Measurements from ENCODE around the gene GABRG1. TPM values are rescaled to one million over a fixed set of nuclear protein-coding genes. Genes with fewer than 3 reads are reported as not detected.

The GABRG1 gene
- under 1 TPM; 0.07 to 0.30 (median 0.15) TPM for polyA plus RNA-seq (ENCODE audit: insufficient read length in 4 of 4)

DNA sequence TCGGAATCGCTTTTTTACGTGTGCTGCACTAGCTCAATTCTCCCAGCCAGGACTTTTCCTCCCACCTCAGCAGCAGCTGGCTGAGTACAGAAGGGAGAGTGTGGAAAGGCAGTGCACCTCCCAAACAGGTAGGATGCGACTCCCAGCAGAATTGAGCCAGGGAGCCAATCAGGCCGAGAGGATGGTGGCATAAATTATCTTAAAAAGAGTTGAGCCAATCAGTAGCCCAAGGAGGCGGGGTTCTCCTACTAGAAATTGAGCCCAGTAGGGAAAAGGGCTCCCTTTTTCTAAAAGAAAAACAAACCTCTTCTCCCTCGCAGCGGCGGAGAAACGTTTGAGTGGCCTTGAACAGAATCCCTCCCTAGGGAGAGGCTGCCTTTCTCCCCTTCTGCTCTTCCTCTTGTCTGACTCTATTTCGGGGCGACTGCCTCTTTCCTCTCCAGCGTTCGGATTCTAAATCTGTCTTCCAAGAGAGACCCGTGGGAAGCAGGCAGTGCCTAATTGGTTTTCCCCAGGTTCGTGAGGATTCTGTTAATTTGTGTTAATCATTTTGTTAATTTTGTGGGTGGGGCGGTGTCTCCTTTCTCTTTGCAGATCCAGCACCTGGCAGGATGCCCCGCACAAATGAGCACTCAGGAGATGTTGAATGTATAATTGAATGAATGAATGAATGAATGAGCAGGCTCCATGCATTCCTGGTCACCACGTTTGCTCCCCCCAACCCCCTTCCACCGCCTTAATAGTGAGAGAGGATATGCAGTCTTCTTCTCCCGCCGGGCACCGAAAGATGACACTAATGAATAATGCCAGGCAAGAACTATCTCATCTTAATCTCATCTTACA lies at the start of gene GABRG1:
Gene GABRG1, minus strand, starts transcription at position 142 of the 843 bp plus-strand sequence. Its CDS starts 141 bp downstream, at position 1.
- no peak for DNase-seq (ENCODE audit: low read depth in 4 of 4, low spot score in 2 of 4)

GRCh38 chr4:46146993-46147392 lies 23.1 kb upstream of the GABRG1 start:
- no peak for DNase-seq (ENCODE audit: low read depth in 4 of 4, low spot score in 2 of 4)

DNA sequence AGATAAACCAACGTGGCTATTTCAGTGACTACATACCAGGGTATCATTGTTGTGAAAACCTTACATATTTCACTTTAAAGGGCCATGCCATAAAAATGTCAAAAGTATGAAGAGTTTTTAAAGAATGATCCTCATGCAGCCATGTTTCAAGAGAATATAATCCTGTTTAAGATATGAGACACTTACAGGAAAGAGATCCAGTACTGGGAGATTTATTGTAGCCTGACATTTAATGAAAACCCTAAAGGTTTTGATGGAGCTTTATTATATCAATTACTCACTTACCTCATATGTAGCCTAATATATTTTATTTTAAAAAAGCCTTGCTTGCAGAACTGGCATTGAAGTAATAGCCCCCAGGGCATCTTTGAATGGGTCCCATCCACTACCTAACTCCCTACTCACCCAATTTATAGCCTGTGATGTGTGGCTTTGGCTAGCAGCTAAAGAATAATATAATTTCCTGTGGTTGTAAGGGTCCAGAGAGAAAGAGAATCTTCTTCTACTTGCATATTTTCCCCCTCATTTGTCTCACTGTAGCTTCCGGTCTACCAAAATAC lies 7.7 kb upstream of the GABRG1 start:
- no peak for DNase-seq (ENCODE audit: low read depth in 4 of 4, low spot score in 2 of 4)

DNA sequence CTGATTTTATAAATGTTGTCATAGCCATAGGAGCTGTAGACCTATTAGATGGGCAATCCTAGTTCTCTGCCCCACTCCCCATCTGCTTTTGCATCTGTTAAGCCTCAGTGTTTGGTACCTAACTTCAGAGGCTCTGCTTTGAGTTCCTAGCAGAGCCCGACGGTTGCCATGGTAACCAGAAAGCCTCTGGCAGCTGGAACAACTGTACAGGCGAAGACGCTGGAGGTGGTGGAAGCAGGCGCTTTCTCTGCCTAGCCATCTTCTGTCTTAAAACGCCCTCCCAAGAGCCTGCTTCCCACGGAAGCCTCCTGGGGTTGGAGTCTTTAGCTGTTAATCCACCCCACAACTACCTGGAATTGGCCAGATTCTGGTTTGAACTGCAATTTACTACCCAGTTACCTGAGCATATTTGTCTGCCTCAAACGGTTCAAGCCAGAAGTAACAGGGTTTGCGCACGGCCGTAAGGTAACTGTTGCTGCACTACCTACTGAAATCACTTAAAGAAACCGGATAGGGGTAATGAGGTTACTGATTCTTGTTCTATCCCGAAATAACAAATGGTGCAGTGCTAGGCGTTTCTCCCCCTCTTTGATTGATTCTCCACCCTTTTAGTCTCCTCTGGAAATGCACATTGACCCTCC lies 1.0 kb upstream of the GABRG1 start:
- DNase-seq (ENCODE audit: low read depth in 4 of 4, low spot score in 2 of 4), result peak; percentile 6 to 21 (median 12)

GRCh38 chr4:46081674-46082073 lies 42.2 kb downstream of the GABRG1 start:
- no peak for DNase-seq (ENCODE audit: low read depth in 4 of 4, low spot score in 2 of 4)

GRCh38 chr4:46081248-46081647 lies 42.6 kb downstream of the GABRG1 start:
- DNase-seq (ENCODE audit: low read depth in 4 of 4, low spot score in 2 of 4), result no peak

GRCh38 chr4:46073778-46074177 lies 50.1 kb downstream of the GABRG1 start:
- DNase-seq (ENCODE audit: low read depth in 4 of 4, low spot score in 2 of 4), result no peak

- no peak for DNase-seq (ENCODE audit: low read depth in 4 of 4, low spot score in 2 of 4)
Observed at GRCh38 chr4:46051392-46051791, 72.5 kb downstream of the GABRG1 start.

GRCh38 chr4:46032056-46032455 lies 91.8 kb downstream of the GABRG1 start:
- DNase-seq (ENCODE audit: low read depth in 4 of 4, low spot score in 2 of 4), result no peak

- DNase-seq (ENCODE audit: low read depth in 4 of 4, low spot score in 2 of 4), result peak in 1 of 4 donors; percentile 0
Observed at GRCh38 chr4:46016306-46016705, 107.5 kb downstream of the GABRG1 start.

- DNase-seq (ENCODE audit: low read depth in 4 of 4, low spot score in 2 of 4), result no peak
Observed at GRCh38 chr4:45992728-45993127, 131.1 kb downstream of the GABRG1 start.

DNA sequence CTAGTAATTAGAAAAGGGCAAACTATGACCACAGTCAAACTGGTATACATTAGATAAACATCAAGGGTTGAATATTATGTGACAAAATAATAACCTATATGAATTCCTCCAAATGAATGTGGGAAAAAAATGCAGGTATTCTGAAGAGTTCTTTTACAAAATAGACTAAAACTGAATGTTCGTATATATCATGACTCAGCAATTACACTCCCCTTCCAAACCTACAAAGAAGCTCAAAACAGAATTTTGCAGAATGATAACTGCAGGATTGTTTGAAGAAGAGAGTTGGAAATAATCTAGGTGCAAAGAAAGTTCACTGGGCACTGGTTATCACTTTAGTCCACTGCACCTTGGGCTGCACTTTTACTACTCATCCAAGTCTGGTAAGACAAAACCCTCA lies 134.1 kb downstream of the GABRG1 start:
- DNase-seq (ENCODE audit: low read depth in 4 of 4, low spot score in 2 of 4), result no peak

- DNase-seq (ENCODE audit: low read depth in 4 of 4, low spot score in 2 of 4), result no peak
Observed at GRCh38 chr4:45987858-45988257, 136.0 kb downstream of the GABRG1 start.

Measured in left renal cortex interstitium (tissue), 4 donors.